Left colon (tissue), 2 donors: Measurements from ENCODE around the gene PRUNE1. TPM values are rescaled to one million over a fixed set of nuclear protein-coding genes. Genes with fewer than 3 reads are reported as not detected.
A peak's percentile ranks its signal among the peaks of the same experiment; 100 is the strongest.

ENCODE experiments used
- ATAC-seq: fragments of 200-7000 bp; cut with Tn5 transposase; one replicate; pipeline ENCODE4 v1.9.1; 2020; ENCODE audit warnings: mild to moderate bottlenecking, moderate library complexity
- DNase-seq, 2 donors: peaks; one replicate each; pipeline ENCODE4 v3.0.0-alpha.2; 2020
- intact Hi-C, 2 donors: fragments of 100-400 bp; cut with DNase I in 1 of 2; cut with micrococcal nuclease in 1 of 2; formaldehyde crosslinking; loops; one replicate each; pipeline versions ENCODE4 v1.11.2 to v1.14.0; 2022; cut with DNase I, micrococcal nuclease
- total RNA-seq, 2 donors: library from RNA; stranded (reverse); fragmentation: NEBNext Ultra II Directional; extraction: Animal tissue kit (Norgen Biotek cat#: 25700); gene quantifications; one replicate each; pipeline ENCODE4 v1.2.1, GENCODE V29; 2021
- donor health status: DM: no; HTN: no; CAD: no.
- donor health status: DM: yes; HTN: yes; CAD: no.

Gene PRUNE1
- total RNA-seq, 2 donors from 2014 or later: 18.9 to 19.0 TPM

DNA sequence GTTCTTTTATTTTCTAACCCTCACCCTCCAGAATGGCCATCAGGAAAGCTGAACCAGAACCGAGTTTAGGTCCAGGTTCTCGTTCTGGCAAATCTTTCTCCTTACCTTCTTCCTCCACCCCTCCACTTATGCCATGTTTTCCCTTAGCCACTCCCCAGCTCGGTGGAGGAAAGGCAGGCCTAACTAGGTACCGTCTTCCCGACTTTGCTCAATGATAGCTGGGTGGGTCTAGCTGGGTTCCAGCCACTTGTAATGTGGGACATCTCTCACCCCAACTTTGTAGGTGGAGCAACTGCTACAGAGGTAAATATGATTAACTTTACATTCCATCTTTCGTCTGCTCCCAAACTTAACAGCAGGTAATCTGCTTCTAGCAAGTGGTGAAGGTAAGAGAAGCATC lies 28.8 kb downstream of the PRUNE1 start:
- DNase-seq: no peak
- intact Hi-C loops: no loop called here
- no peak for ATAC-seq

DNA sequence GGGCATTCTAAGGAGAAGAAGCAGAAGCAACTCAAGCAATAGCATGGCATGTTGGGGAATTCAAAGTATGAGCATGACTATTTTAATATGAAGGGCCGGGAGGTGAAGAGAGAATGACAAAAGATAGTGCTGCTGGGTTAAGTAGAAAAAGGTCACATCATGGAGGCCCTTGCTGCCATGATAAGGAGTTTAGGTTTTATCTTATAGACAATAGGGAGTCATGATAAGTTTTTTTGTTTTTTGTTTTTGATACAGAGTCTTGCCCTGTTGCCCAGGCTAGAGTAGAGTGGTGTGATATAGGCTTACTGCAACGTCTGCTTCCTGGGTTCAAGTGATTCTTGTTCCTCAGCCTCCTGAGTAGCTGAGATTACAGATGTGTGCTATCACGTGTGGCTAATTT lies 31.3 kb downstream of the PRUNE1 start:
- intact Hi-C loops: no loop called here
- ATAC-seq (no peak), DNase-seq (no peak)

GRCh38 chr1:151043163-151043562 lies 34.9 kb downstream of the PRUNE1 start:
- intact Hi-C loops: no loop called here
- ATAC-seq (no peak), DNase-seq (no peak)

GRCh38 chr1:151047591-151047924 lies 39.3 kb downstream of the PRUNE1 start, which contains the start of gene C1orf56:
TSS of gene C1orf56 (plus strand) at chr1:151047751. CDS start at chr1:151047848, 97 bp downstream.
- intact Hi-C loops: no loop called here
- DNase-seq: peak; percentile 69 to 73
- ATAC-seq: peak; percentile 75

- intact Hi-C loops: no loop called here
- peak; percentile 66 to 73 for DNase-seq
- ATAC-seq: peak; percentile 79
Measured at GRCh38 chr1:151047925-151048644, 39.8 kb downstream of the PRUNE1 start.

DNA sequence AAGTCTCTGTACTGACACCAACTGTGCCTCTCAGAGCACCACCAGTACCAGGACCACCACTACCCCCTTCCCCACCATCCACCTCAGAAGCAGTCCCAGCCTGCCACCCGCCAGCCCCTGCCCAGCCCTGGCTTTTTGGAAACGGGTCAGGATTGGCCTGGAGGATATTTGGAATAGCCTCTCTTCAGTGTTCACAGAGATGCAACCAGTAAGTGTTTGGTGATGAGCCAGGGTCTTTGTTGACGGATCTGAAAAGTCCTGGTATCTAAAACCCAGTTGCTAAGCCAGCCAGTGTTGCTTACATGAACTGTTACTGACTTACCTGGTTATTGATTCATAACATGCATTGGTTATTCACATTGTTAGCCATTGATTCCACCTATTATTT lies 40.4 kb downstream of the PRUNE1 start:
- no peak for DNase-seq
- intact Hi-C loops: no loop called here
- no peak for ATAC-seq

- intact Hi-C loops: no loop called here
- ATAC-seq: no peak
- DNase-seq: no peak
Measured at GRCh38 chr1:151049458-151049857, 41.2 kb downstream of the PRUNE1 start.

- intact Hi-C loops: no loop called here
- ATAC-seq (no peak), DNase-seq (no peak)
Measured at GRCh38 chr1:151050051-151050688, 41.9 kb downstream of the PRUNE1 start.

GRCh38 chr1:151051356-151052009 lies 43.2 kb downstream of the PRUNE1 start:
- intact Hi-C loops: no loop called here
- no peak for ATAC-seq
- no peak for DNase-seq

- DNase-seq (no peak), ATAC-seq (peak; percentile 13)
- intact Hi-C loops: no loop called here
Measured at GRCh38 chr1:151054971-151055547, 46.8 kb downstream of the PRUNE1 start.

GRCh38 chr1:151055581-151055980 lies 47.3 kb downstream of the PRUNE1 start:
- ATAC-seq (no peak), DNase-seq (no peak)
- intact Hi-C loops: no loop called here

DNA sequence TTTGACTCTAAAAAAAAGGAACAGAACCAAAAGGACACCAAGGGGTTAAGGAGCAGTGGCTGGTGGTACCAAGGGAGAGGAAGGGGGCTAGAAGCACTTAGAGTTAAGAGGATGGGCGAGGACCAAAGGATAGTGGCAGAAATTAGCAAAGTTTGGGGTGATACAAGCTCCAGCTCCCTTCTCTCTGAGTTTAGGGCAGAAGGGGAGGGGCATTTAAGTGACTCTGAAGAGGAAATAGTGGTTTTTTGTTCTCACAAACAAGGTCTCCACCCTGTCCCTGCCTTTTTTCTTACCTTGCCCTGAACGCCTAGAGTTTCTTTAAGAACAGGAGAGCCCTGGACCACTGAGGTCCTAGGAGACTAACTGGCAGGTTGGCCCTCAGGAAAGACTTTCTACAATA lies 47.9 kb downstream of the PRUNE1 start:
- peak; percentile 16 for ATAC-seq
- intact Hi-C loops: no loop called here
- no peak for DNase-seq

GRCh38 chr1:151058692-151059091 lies 50.4 kb downstream of the PRUNE1 start:
- DNase-seq (peak; percentile 60 to 64), ATAC-seq (peak; percentile 32)
- intact Hi-C loops: no loop called here

- DNase-seq: peak; percentile 81 to 89
- ATAC-seq: peak; percentile 89
- intact Hi-C loops: no loop called here
Measured at GRCh38 chr1:151059109-151060006, 51.1 kb downstream of the PRUNE1 start, which contains the start of gene CDC42SE1. TSS of gene CDC42SE1 (minus strand) at chr1:151059622. CDS start at chr1:151055730, 3,892 bp downstream.

- DNase-seq (peak; percentile 34 to 42), ATAC-seq (no peak)
- intact Hi-C loops: no loop called here
Measured at GRCh38 chr1:151060007-151060656, 51.9 kb downstream of the PRUNE1 start, which contains the start of gene MLLT11. TSS of gene MLLT11 (plus strand) at chr1:151060397. CDS start at chr1:151067225, 6,828 bp downstream.

DNA sequence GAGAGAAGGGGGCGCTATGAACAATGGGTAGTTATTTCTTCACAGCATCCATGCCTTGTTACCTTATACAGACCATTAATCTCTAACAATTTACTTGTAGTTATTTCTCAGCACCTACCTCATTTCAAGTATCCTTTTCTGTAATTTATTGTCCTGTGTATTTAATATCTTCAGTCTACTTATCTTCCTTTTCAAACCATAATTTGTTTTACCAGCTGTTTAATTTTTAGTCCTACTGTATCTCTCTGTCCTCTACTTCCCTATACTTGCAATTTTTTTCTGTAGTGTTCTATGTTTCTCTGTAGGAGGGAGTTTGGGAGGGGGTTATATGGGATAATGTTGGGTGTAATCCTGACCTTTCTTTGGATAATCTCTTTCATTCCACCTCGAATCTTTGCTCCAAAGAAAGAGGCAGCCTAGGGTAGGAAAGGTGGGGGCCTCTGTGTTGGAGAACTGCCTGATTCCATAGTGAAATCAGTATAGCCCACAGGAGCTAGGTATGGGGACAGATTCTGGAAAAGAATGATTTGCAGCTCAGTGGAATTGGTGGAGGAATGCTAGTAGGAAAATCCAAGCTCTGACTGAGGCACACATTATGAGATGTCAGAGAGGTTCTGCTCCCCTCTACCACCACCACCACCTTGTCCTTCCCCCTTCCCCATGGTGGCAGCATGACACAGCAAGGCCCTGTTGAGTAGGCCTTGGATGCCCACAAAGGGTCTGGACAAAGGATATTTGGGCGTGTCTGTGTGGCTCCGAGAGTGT lies 52.6 kb downstream of the PRUNE1 start:
- intact Hi-C loops: no loop called here
- ATAC-seq: no peak
- DNase-seq: no peak

GRCh38 chr1:151061704-151062103 lies 53.5 kb downstream of the PRUNE1 start:
- ATAC-seq (no peak), DNase-seq (no peak)
- intact Hi-C loops: no loop called here
